K562 (cell line): ENCODE measurements around the gene PACSIN3. TPM values are rescaled to one million over a fixed set of nuclear protein-coding genes. Genes with fewer than 3 reads are reported as not detected.
"Not testable (repeated sequence)": the region's sequence is repeated elsewhere in the genome, so short reads cannot be mapped to it uniquely, and the experiment has no call there.

Source experiments
- ATAC-seq: fragments of 200-7000 bp; cut with Tn5 transposase; 3 replicates; pipeline ENCODE4 v1.9.1; 2020; ENCODE audit warnings: moderate library complexity
- BruUV-seq: library from RNA; stranded (reverse); fragments of 400-500 nt; replicated peaks from 2 replicates; lab custom pipeline; 2021; lab: Mats Ljungman, UMichigan
- CTCF ChIA-PET: fragments of 300-600 bp; formaldehyde crosslinking; extraction: SDS; loops from one replicate; lab custom pipeline; 2021; ENCODE audit warnings: low intra/inter-chr PET ratio; lab: Yijun Ruan, JAX
- POLR2A ChIA-PET: fragments of 300-600, 350-650 bp; sonication (Branson Sonifier 250); formaldehyde crosslinking; extraction: SDS; loops from one replicate; lab custom pipeline; 2021; ENCODE audit warnings: antibody characterized with exemption, inconsistent platforms; lab: Yijun Ruan, JAX
- DNase-seq, 4 experiments: peaks; one replicate each; pipeline versions ENCODE4 v3.0.0 to v3.0.0-alpha.2; 2011 to 2018; ENCODE audit warnings: low spot score in 3 of 4, mixed read lengths in 3 of 4; ENCODE audit errors: extremely low read depth in 1 of 4
- FAIRE-seq: peaks from 2 replicates; lab custom pipeline; 2011; peaks lifted over from hg19 to GRCh38; lab: Jason Lieb, UNC
- H2AFZ ChIP-seq: 2 replicates; pipeline ENCODE4 v1.6.0; 2011; ENCODE audit warnings: low read depth, low read length, control low read depth, inconsistent platforms
- H3K27ac ChIP-seq: fragments of 200-600 bp; 3 replicates; pipeline ENCODE4 v1.8.0; 2011; ENCODE audit warnings: low read depth, mild to moderate bottlenecking, control low read depth, inconsistent platforms, low read length, moderate library complexity, mixed read lengths; ENCODE audit errors: extremely low read depth
- H3K27me3 ChIP-seq, 2 experiments: fragments of 300-600 bp in 1 of 2; 2 replicates in 1 of 2; 3 replicates in 1 of 2; pipeline versions ENCODE4 v1.6.0 to v1.8.0; 2011; ENCODE audit warnings: inconsistent platforms in 2 of 2, low read length in 2 of 2, mild to moderate bottlenecking in 1 of 2, mixed read lengths in 1 of 2, moderate library complexity in 1 of 2; ENCODE audit not compliant: control insufficient read depth in 2 of 2, insufficient read depth in 2 of 2
- H3K36me3 ChIP-seq: fragments of 300-600 bp; 3 replicates; pipeline ENCODE4 v1.8.0; 2011; ENCODE audit warnings: mild to moderate bottlenecking, low read length, inconsistent platforms; ENCODE audit not compliant: control insufficient read depth, insufficient read depth
- H3K4me1 ChIP-seq, 2 experiments: fragments of 200-600 bp in 1 of 2; replicated peaks in 1 of 2; 2 replicates in 1 of 2; 3 replicates in 1 of 2; pipeline versions ENCODE4 v1.5.1 to v1.8.0; 2011; ENCODE audit warnings: inconsistent platforms in 2 of 2, low read length in 2 of 2, mild to moderate bottlenecking in 1 of 2, mixed read lengths in 1 of 2, moderate library complexity in 1 of 2; ENCODE audit not compliant: control insufficient read depth in 2 of 2, insufficient read depth in 2 of 2
- H3K4me2 ChIP-seq: 2 replicates; pipeline ENCODE4 v1.6.1; 2011; ENCODE audit warnings: low read length, control low read depth, inconsistent platforms, mixed read lengths; ENCODE audit not compliant: insufficient read depth
- H3K4me3 ChIP-seq: fragments of 200-600 bp; sonication (generic), shearing (Covaris generic); 2 replicates; pipeline ENCODE4 v1.5.1; 2016; ENCODE audit warnings: control low read depth, inconsistent platforms
- H3K79me2 ChIP-seq: fragments of 200-600 bp; 3 replicates; pipeline ENCODE4 v1.8.0; 2011; ENCODE audit warnings: low read length, inconsistent platforms; ENCODE audit not compliant: control insufficient read depth, insufficient read depth
- H3K9ac ChIP-seq, 2 experiments: 2 replicates each; pipeline versions ENCODE4 v1.6.0 to v1.6.1; 2011; ENCODE audit warnings: low read depth in 2 of 2, low read length in 2 of 2, control low read depth in 1 of 2, inconsistent platforms in 1 of 2, mild to moderate bottlenecking in 1 of 2, mixed read lengths in 1 of 2; ENCODE audit not compliant: insufficient read depth in 1 of 2
- H3K9me1 ChIP-seq: one replicate; pipeline ENCODE4 v1.6.0; 2011; ENCODE audit warnings: inconsistent platforms, mild to moderate bottlenecking, low read length, moderate library complexity; ENCODE audit not compliant: control insufficient read depth, insufficient read depth
- H3K9me3 ChIP-seq: replicated peaks from 2 replicates; pipeline ENCODE4 v1.5.1; 2011; ENCODE audit warnings: low read depth, low read length, inconsistent platforms; ENCODE audit not compliant: control insufficient read depth, insufficient read depth
- H4K20me1 ChIP-seq: replicated peaks from 2 replicates; pipeline ENCODE4 v1.6.1; 2011; ENCODE audit warnings: low read length, inconsistent platforms, mixed read lengths; ENCODE audit not compliant: control insufficient read depth, insufficient read depth
- KDM1A ChIP-seq, 2 experiments: fragments of 450-650 bp; IDR thresholded peaks; 2 replicates each; pipeline ENCODE4 v1.6.1; 2016; ENCODE audit warnings: mild to moderate bottlenecking in 2 of 2
- KDM5B ChIP-seq: fragments of 200-600 bp; sonication (generic); IDR thresholded peaks from 2 replicates; pipeline ENCODE4 v1.6.1; 2012; ENCODE audit warnings: low read depth, mild to moderate bottlenecking, moderate library complexity, low read length, control low read depth, inconsistent platforms; ENCODE audit not compliant: insufficient replicate concordance
- KHSRP ChIP-seq: fragments of 450-650 bp; IDR thresholded peaks from 2 replicates; pipeline ENCODE4 v1.6.1; 2017
- NFIC ChIP-seq: fragments of 450-650 bp; IDR thresholded peaks from 2 replicates; pipeline ENCODE4 v1.6.1; 2017; ENCODE audit warnings: mild to moderate bottlenecking, inconsistent platforms
- PCBP1 ChIP-seq: fragments of 200-400 bp; formaldehyde crosslinking; IDR thresholded peaks from 2 replicates; pipeline ENCODE4 v1.6.1; 2018; ENCODE audit warnings: mild to moderate bottlenecking, low read depth, low read length; ENCODE audit not compliant: poor library complexity, severe bottlenecking
- TARDBP ChIP-seq: fragments of 450-650 bp; IDR thresholded peaks from 2 replicates; pipeline ENCODE4 v1.6.1; 2016
- TEAD1 ChIP-seq, 2 experiments: fragments of 450-650 bp in 1 of 2; sonication (generic) in 1 of 2; formaldehyde crosslinking; IDR thresholded peaks; 2 replicates each; pipeline versions ENCODE4 v1.4.0 to v1.8.0; 2020 to 2022; ENCODE audit warnings: mild to moderate bottlenecking in 2 of 2, missing genetic modification reagents in 1 of 2
- TEAD4 ChIP-seq, 2 experiments: sonication (generic) in 1 of 2; formaldehyde crosslinking in 1 of 2; IDR thresholded peaks; 2 replicates each; pipeline versions ENCODE4 v1.6.1 to v1.8.0; 2012 to 2022; ENCODE audit warnings: borderline replicate concordance in 1 of 2, inconsistent platforms in 1 of 2, low read length in 1 of 2, mild to moderate bottlenecking in 1 of 2, missing genetic modification reagents in 1 of 2
- ZNF165 ChIP-seq: fragments of 250-450 bp; sonication (Bioruptor Pico); IDR thresholded peaks from 2 replicates; pipeline ENCODE4 v1.4.0; 2020; ENCODE audit warnings: borderline replicate concordance
- ZNF311 ChIP-seq: fragments of 250-450 bp; sonication (Bioruptor Pico); IDR thresholded peaks from 2 replicates; pipeline ENCODE4 v1.4.0; 2020; ENCODE audit warnings: mild to moderate bottlenecking, moderate library complexity
- ZNF384 ChIP-seq: IDR thresholded peaks from 2 replicates; pipeline ENCODE4 v1.6.1; 2012; ENCODE audit warnings: low read depth, low read length, improper control_type of control experiment
- ZNF79 ChIP-seq: fragments of 250-450 bp; sonication (Bioruptor Pico); IDR thresholded peaks from 2 replicates; pipeline ENCODE4 v1.4.0; 2020; ENCODE audit warnings: low read depth, mild to moderate bottlenecking, moderate library complexity
- WGBS: fragments of 100-300 bp; shearing (Covaris generic); methylation state at CpG from one replicate; pipeline ENCODE4 v1.1.6; 2016; ENCODE audit warnings: low coverage, mixed read lengths; ENCODE audit not compliant: insufficient coverage; ENCODE audit errors: missing lambda C conversion rate; 5-methylcytosine and 5-hydroxymethylcytosine counted together
- in situ Hi-C: fragments of 300-500 bp; cut with MboI; formaldehyde crosslinking; loops from 4 replicates; pipeline ENCODE4 v1.15.0; 2018; ENCODE audit warnings: inconsistent platforms, mixed read lengths
- intact Hi-C: fragments of 100-400 bp; cut with micrococcal nuclease; formaldehyde crosslinking; loops from 2 replicates; pipeline ENCODE4 v1.14.2; 2022
- polyA plus RNA-seq, 8 experiments: library from polyadenylated mRNA; depleted of rRNA in 4 of 8; stranded (reverse) in 5 of 8; unstranded in 3 of 8; fragments of >200 nt; fragmentation: Nextera tagmentation in 2 of 8; fragmentation: Illumina TruSeq in 1 of 8; extraction: Ambion mirVana in 2 of 8; extraction: Trizol in 1 of 8; gene quantifications; 2 replicates each; pipeline versions ENCODE4 v1.2.1 to v1.2.3, GENCODE V29; 2011 to 2014; ENCODE audit warnings: inconsistent platforms in 1 of 8, missing spikeins in 1 of 8
- total RNA-seq, 7 experiments: library from RNA; depleted of rRNA in 6 of 7; stranded (reverse); fragments of >200 nt in 6 of 7; fragmentation: Illumina TruSeq in 2 of 7; extraction: Trizol in 2 of 7; gene quantifications; 2 replicates each; pipeline versions ENCODE4 v1.2.1 to v1.2.3, GENCODE V29; 2011 to 2021; ENCODE audit warnings: low replicate concordance in 1 of 7

PACSIN3 gene
- total and polyA plus RNA-seq, 9 of the 15 experiments (the other 6 are each of a cell fraction or from before 2014, with no cell fraction given), result 0.13 to 18.1 (median 7.1) TPM

- TF ChIP-seq KDM1A (IDR thresholded peaks at IDR 0.05) (peak in 1 of 2 experiments; percentile 83; a peak in 2 of 4 replicates), PCBP1 (no peak), KHSRP (no peak), ZNF384 (no peak), TARDBP (no peak)
Observed at GRCh38 chr11:47201015-47201414, 14.8 kb upstream of the PACSIN3 start (continued).

GRCh38 chr11:47198161-47198560 is 11.9 kb upstream of the PACSIN3 start:
- H3K9me1 ChIP-seq, H3K4me3 ChIP-seq, in situ Hi-C loops, H3K79me2 ChIP-seq, intact Hi-C loops, BruUV-seq, CTCF ChIA-PET, H3K27ac ChIP-seq, H4K20me1 ChIP-seq, POLR2A ChIA-PET, ATAC-seq, H2AFZ ChIP-seq, H3K9me3 ChIP-seq, FAIRE-seq, H3K9ac ChIP-seq, H3K36me3 ChIP-seq, DNase-seq, H3K4me1 ChIP-seq, H3K4me2 ChIP-seq: not testable (repeated sequence)
- 20% methylated on average over 9 of the region's 9 CpGs for WGBS
- H3K27me3 ChIP-seq, result peaks cover 12 to 27% of the 10 kb centered on the region in 2 experiments; a peak in 4 of 5 replicates

DNA sequence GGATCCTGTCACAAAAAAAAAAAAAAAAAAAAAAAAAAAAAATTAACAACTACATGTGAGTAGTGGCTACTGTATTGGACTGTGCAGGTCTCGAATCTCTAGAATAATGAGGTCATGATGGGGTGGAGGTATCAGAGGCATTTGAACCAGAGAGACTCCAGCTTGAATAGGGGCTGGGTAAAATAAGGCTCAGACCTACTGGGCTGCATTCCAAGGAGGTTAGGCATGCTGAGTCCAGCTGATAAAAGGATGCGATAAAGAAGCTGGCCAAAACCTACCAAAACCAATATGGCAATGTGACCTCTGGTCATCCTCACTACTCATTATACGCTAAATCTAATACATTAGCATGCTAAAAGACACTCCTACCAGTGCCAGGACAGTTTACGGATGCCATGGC is 5.9 kb upstream of the PACSIN3 start:
- POLR2A ChIA-PET, result interaction anchor here (0.6 to 1.0 kb wide), 2 partner anchors 12 to 683 kb away, joined by 3 read pairs; no protein-coding TSS in a partner anchor
- ATAC-seq, result no peak
- Histone ChIP-seq H3K27ac (no peak overlapping the region), H3K9me3 (no peaks in the 10 kb centered on the region), H3K9me1 (no peaks in the 10 kb centered on the region), H2AFZ (no peak overlapping the region), H3K79me2 (no peaks in the 10 kb centered on the region), H3K36me3 (no peaks in the 10 kb centered on the region), H3K4me1 (peaks cover under 1 to 7% of the 10 kb centered on the region in 2 experiments; a peak in 3 of 5 replicates), H4K20me1 (no peaks in the 10 kb centered on the region), H3K4me3 (no peak overlapping the region), H3K27me3 (peaks cover 2 to 7% of the 10 kb centered on the region in 2 experiments; a peak in 2 of 5 replicates), H3K9ac (no peak overlapping the region), H3K4me2 (no peak overlapping the region)
- WGBS, result 30% methylated on average over 4 of the region's 4 CpGs
- intact Hi-C loops, result no loop called here
- peak; percentile 19 for FAIRE-seq
- no TSS peak for BruUV-seq
- CTCF ChIA-PET, result no interaction called here
- no peak for TF ChIP-seq ZNF165 (CRISPR knock-in tag)
- no peak for TF ChIP-seq KDM5B
- 0 out of 2 replicates have a peak, but pooled peaks have one; percentile 40 for TF ChIP-seq TEAD4 (IDR thresholded peaks at IDR 0.05; ENCODE audit: low read length)
- no peak for TF ChIP-seq TEAD4 (CRISPR knock-in tag; IDR thresholded peaks at IDR 0.05; ENCODE audit: borderline replicate concordance)
- no peak for TF ChIP-seq ZNF79 (CRISPR knock-in tag)
- no peak for TF ChIP-seq ZNF311 (CRISPR knock-in tag)
- peak; percentile 43; the same call in 1 of the 2 replicates for TF ChIP-seq NFIC
- 0 out of 4 replicates have a peak, but pooled peaks of 1 of the 2 experiments have one; percentile 26 for TF ChIP-seq TEAD1 (CRISPR knock-in tag; IDR thresholded peaks at IDR 0.05)
- in situ Hi-C loops, result no loop called here
- DNase-seq, result peak in 1 of 4 experiments; percentile 29
